Measurements from ENCODE around the gene LPAR6. TPM values are rescaled to one million over a fixed set of nuclear protein-coding genes. Genes with fewer than 3 reads are reported as not detected.
"Not testable (repeated sequence)": the region's sequence is repeated elsewhere in the genome, so short reads cannot be mapped to it uniquely, and the experiment has no call there.

Gene LPAR6, protein sequence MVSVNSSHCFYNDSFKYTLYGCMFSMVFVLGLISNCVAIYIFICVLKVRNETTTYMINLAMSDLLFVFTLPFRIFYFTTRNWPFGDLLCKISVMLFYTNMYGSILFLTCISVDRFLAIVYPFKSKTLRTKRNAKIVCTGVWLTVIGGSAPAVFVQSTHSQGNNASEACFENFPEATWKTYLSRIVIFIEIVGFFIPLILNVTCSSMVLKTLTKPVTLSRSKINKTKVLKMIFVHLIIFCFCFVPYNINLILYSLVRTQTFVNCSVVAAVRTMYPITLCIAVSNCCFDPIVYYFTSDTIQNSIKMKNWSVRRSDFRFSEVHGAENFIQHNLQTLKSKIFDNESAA
- total RNA-seq = 10 to 100 TPM; 23.7 to 44.2 (median 40.5) TPM

DNA sequence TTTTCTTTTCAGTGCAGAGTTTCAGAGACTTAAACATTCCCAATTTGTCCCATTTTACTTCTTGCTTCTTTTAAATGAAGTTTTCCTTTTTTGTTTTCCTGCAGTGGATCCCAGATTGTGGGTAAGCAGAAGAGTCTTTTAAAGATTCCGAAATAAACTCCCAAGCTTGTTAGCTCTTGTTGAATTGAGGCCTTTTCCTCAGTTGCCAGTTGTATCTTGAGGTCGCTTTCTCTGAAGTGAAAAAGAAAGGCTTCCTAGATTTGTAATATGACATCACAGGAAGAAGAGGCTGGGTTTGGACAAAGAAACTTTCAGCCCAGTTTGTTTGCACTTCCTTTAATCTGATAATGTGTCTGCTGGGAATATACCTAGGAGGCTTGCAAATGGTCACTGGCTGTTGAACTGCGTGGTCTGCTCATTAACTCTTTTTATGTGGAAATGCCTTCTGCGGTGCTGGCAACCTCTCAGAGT, at the start of gene LPAR6:
TSS of gene LPAR6 (minus strand) at position 233 of the 471 bp plus-strand sequence. CDS start 690 bp downstream, outside the sequence.
- intact Hi-C loops (cut with DNase I; ENCODE audit: low total_unique reads) = no loop called here
- no peak for DNase-seq (ENCODE audit: low spot score in 2 of 2)
- Histone ChIP-seq H3K27me3 (no peaks in the 10 kb centered on the region), H3K9me3 (no peaks in the 10 kb centered on the region), H3K4me3 (peak within 1 kb of the TSS; percentile 47 to 70 (median 54)), H3K27ac (peak within 1 kb of the TSS; percentile 83 to 88), H3K4me1 (no peaks in the 10 kb centered on the region), H3K36me3 (no peaks in the 10 kb centered on the region)
- TF ChIP-seq POLR2AphosphoS5 (IDR thresholded peaks at IDR 0.05) = peak in 2 of 3 donors; percentile 59 to 80
- peak; percentile 24 for TF ChIP-seq POLR2A (IDR thresholded peaks at IDR 0.05)
- no peak for TF ChIP-seq CTCF (IDR thresholded peaks at IDR 0.05)

- TF ChIP-seq POLR2AphosphoS5 (IDR thresholded peaks at IDR 0.05) = no peak
- no peak for TF ChIP-seq CTCF (IDR thresholded peaks at IDR 0.05)
- no peak for TF ChIP-seq POLR2A (IDR thresholded peaks at IDR 0.05)
- no peaks in the 10 kb centered on the region for H3K9me3 ChIP-seq
- no peaks in the 10 kb centered on the region for H3K4me1 ChIP-seq
- no peak overlapping the region for H3K4me3 ChIP-seq
- no peaks in the 10 kb centered on the region for H3K36me3 ChIP-seq
- DNase-seq (ENCODE audit: low spot score in 2 of 2) = no peak
- no peak overlapping the region for H3K27ac ChIP-seq
- H3K27me3 ChIP-seq = no peaks in the 10 kb centered on the region
- intact Hi-C loops (cut with DNase I; ENCODE audit: low total_unique reads) = no loop called here
These were observed 44.8 kb upstream of the LPAR6 start for GRCh38 chr13:48457578-48458242.

DNA sequence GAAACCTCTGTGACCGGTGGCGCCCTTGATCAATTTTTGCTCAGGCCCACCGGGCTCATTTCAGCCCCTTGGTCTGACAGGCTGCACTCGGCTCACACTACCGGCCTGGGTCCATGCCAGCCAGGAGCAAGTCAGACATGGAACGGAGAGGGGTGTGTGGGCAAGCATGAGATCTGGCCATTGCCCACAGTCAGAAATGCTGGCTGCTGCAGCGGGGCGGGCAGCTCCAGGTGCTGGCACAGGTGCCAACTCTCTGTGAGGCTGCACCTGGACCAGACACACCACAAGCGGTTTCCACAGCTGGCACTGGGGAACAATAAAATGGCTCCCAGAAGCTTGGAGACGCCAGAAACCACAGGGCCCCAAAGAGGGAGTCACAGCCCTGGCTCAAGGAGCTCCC, 43.6 kb upstream of the LPAR6 start:
- DNase-seq (ENCODE audit: low spot score in 2 of 2) = no peak
- Histone ChIP-seq H3K4me3 (no peak overlapping the region), H3K4me1 (no peaks in the 10 kb centered on the region), H3K27ac (no peak overlapping the region), H3K36me3 (no peaks in the 10 kb centered on the region), H3K27me3 (no peaks in the 10 kb centered on the region), H3K9me3 (peaks cover 0 to 2% of the 10 kb centered on the region in 2 donors)
- intact Hi-C loops (cut with DNase I; ENCODE audit: low total_unique reads) = no loop called here
- TF ChIP-seq POLR2AphosphoS5 (IDR thresholded peaks at IDR 0.05) (no peak), CTCF (IDR thresholded peaks at IDR 0.05) (no peak), POLR2A (IDR thresholded peaks at IDR 0.05) (no peak)

- DNase-seq (ENCODE audit: low spot score in 2 of 2); H3K4me1 ChIP-seq; intact Hi-C loops (cut with DNase I; ENCODE audit: low total_unique reads); H3K27me3 ChIP-seq; H3K36me3 ChIP-seq; H3K4me3 ChIP-seq; H3K27ac ChIP-seq: not testable (repeated sequence)
- peaks cover 0 to 18% of the 10 kb centered on the region in 2 donors for H3K9me3 ChIP-seq
These were observed 38.3 kb upstream of the LPAR6 start for GRCh38 chr13:48451196-48451595.

DNA sequence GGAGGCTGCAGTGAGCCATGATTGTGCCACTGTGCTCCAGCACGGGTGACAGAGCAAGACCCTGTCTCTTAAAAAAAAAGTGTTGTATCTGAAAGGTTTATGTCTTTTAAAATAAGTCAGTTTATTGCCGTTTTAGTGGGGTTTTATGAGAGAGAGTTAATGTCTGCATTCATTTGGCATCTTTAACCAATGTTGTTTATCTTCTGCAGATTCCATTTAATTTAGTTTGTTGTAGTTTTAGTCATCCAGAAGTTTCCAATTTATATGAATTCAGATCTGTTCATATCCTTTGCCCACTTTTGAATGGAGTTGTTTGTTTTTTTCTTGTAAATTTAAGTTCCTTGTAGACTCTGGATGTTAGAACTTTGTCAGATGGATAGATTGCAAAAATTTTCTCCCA, 36.7 kb upstream of the LPAR6 start:
- Histone ChIP-seq H3K27me3 (no peaks in the 10 kb centered on the region), H3K9me3 (peaks cover 0 to 18% of the 10 kb centered on the region in 2 donors), H3K27ac (no peak overlapping the region), H3K4me3 (no peak overlapping the region), H3K36me3 (no peaks in the 10 kb centered on the region), H3K4me1 (no peaks in the 10 kb centered on the region)
- no peak for TF ChIP-seq POLR2A (IDR thresholded peaks at IDR 0.05)
- TF ChIP-seq CTCF (IDR thresholded peaks at IDR 0.05) = no peak
- no peak for TF ChIP-seq POLR2AphosphoS5 (IDR thresholded peaks at IDR 0.05)
- intact Hi-C loops (cut with DNase I; ENCODE audit: low total_unique reads) = no loop called here
- no peak for DNase-seq (ENCODE audit: low spot score in 2 of 2)
